Muscle layer of duodenum (tissue), 2 donors: ENCODE results near the gene PLVAP.

Source experiments
- H3K27ac ChIP-seq: one replicate; pipeline ENCODE4 v1.7.0; 2013; ENCODE audit warnings: mild to moderate bottlenecking, low read length
- H3K27me3 ChIP-seq: one replicate; pipeline ENCODE4 v1.7.0; 2013; ENCODE audit warnings: low read depth, mild to moderate bottlenecking, control low read depth, low read length
- H3K36me3 ChIP-seq, 2 donors: one replicate each; pipeline ENCODE4 v1.7.0; 2013; ENCODE audit warnings: low read length in 2 of 2, control low read depth in 1 of 2, mild to moderate bottlenecking in 1 of 2; ENCODE audit not compliant: insufficient read depth in 2 of 2, control insufficient read depth in 1 of 2
- H3K4me1 ChIP-seq, 2 donors: one replicate each; pipeline ENCODE4 v1.7.0; 2013; ENCODE audit warnings: low read length in 2 of 2, mild to moderate bottlenecking in 2 of 2, control low read depth in 1 of 2, moderate library complexity in 1 of 2; ENCODE audit not compliant: insufficient read depth in 2 of 2, control insufficient read depth in 1 of 2
- H3K4me3 ChIP-seq, 2 donors: one replicate each; pipeline ENCODE4 v1.7.0; 2013; ENCODE audit warnings: low read length in 2 of 2, low read depth in 1 of 2, mild to moderate bottlenecking in 1 of 2
- H3K9me3 ChIP-seq, 2 donors: one replicate each; pipeline ENCODE4 v1.7.0; 2013; ENCODE audit warnings: low read length in 2 of 2, control low read depth in 1 of 2, mild to moderate bottlenecking in 1 of 2; ENCODE audit not compliant: control insufficient read depth in 1 of 2
- donor health status: healthy.

PLVAP gene

GRCh38 chr19:17302391-17303166 lies 74.6 kb downstream of the PLVAP start:
- Histone ChIP-seq H3K4me3 (peak overlapping the region; percentile 48 to 79), H3K27me3 (no peaks in the 10 kb centered on the region), H3K9me3 (no peaks in the 10 kb centered on the region), H3K36me3 (peaks cover 0 to 5% of the 10 kb centered on the region in 2 donors), H3K27ac (no peak overlapping the region), H3K4me1 (peaks cover 13 to 40% of the 10 kb centered on the region in 2 donors)
